ENCODE measurements around the gene PPIH.

Gene PPIH

GRCh38 chr1:42657981-42658876, at the start of gene PPIH (continued):
- TF ChIP-seq PRDM6 (tag by site-specific recombination; IDR thresholded peaks at IDR 0.05) (no peak), ZNF521 (tag by site-specific recombination; IDR thresholded peaks at IDR 0.05) (no peak), ZBTB1 (tag by site-specific recombination; IDR thresholded peaks at IDR 0.05) (no peak), ZBTB48 (tag by site-specific recombination; IDR thresholded peaks at IDR 0.05) (peak; percentile 88; the same call in 1 of the 2 replicates), ZNF2 (tag by site-specific recombination; IDR thresholded peaks at IDR 0.05) (peak; percentile 89), ZNF362 (tag by site-specific recombination; IDR thresholded peaks at IDR 0.05) (no peak), MZF1 (tag by site-specific recombination; IDR thresholded peaks at IDR 0.05; ENCODE audit: borderline replicate concordance) (no peak), ZSCAN4 (tag by site-specific recombination; IDR thresholded peaks at IDR 0.05) (0 out of 2 replicates have a peak, but pooled peaks have one; percentile 44), ZNF16 (tag by site-specific recombination; IDR thresholded peaks at IDR 0.05; ENCODE audit: low read depth) (no peak), ZBTB20 (tag by site-specific recombination; IDR thresholded peaks at IDR 0.05) (peak; percentile 87), ZNF324 (tag by site-specific recombination; IDR thresholded peaks at IDR 0.05) (0 out of 2 replicates have a peak, but pooled peaks have one; percentile 17), ZNF571 (tag by site-specific recombination; IDR thresholded peaks at IDR 0.05) (no peak), ZNF513 (tag by site-specific recombination; IDR thresholded peaks at IDR 0.05) (no peak), PBX3 (CRISPR knock-in tag; IDR thresholded peaks at IDR 0.05) (no peak), ZNF621 (tag by site-specific recombination; IDR thresholded peaks at IDR 0.05) (no peak), ZNF701 (tag by site-specific recombination; IDR thresholded peaks at IDR 0.05) (no peak), ZNF623 (tag by site-specific recombination; IDR thresholded peaks at IDR 0.05) (no peak), ZNF624 (tag by site-specific recombination; IDR thresholded peaks at IDR 0.05) (no peak), ZNF626 (tag by site-specific recombination; IDR thresholded peaks at IDR 0.05) (no peak), ZNF660 (tag by site-specific recombination; IDR thresholded peaks at IDR 0.05) (peak; percentile 87), YY2 (tag by site-specific recombination; IDR thresholded peaks at IDR 0.05) (peak; percentile 86), ZNF837 (tag by site-specific recombination; IDR thresholded peaks at IDR 0.05) (no peak), ZNF747 (tag by site-specific recombination; IDR thresholded peaks at IDR 0.05) (no peak), WT1 (tag by site-specific recombination; IDR thresholded peaks at IDR 0.05) (no peak), GLIS1 (tag by site-specific recombination; IDR thresholded peaks at IDR 0.05) (peak; percentile 67), ZNF449 (tag by site-specific recombination; IDR thresholded peaks at IDR 0.05) (no peak), ZFP37 (tag by site-specific recombination; IDR thresholded peaks at IDR 0.05) (peak; percentile 42; the same call in 1 of the 2 replicates), KLF8 (tag by site-specific recombination; IDR thresholded peaks at IDR 0.05) (peak; percentile 76), ZNF121 (tag by site-specific recombination; IDR thresholded peaks at IDR 0.05) (peak; percentile 100), ZNF350 (tag by site-specific recombination; IDR thresholded peaks at IDR 0.05) (no peak), ZBTB17 (tag by site-specific recombination; IDR thresholded peaks at IDR 0.05) (peak; percentile 95)
